IMR-90 (cell line): ENCODE results near the gene BTBD6. TPM values are rescaled to one million over a fixed set of nuclear protein-coding genes. Genes with fewer than 3 reads are reported as not detected.
A peak's percentile ranks its signal among the peaks of the same experiment; 100 is the strongest.

Source experiments
- ATAC-seq: fragments of 200-7000 bp; cut with Tn5 transposase; 2 replicates; pipeline ENCODE4 v1.9.1; 2020; ENCODE audit warnings: low read depth, mild to moderate bottlenecking, moderate library complexity
- BruUV-seq: library from RNA; stranded (reverse); fragments of 400-500 nt; replicated peaks from 2 replicates; lab custom pipeline; 2021; lab: Mats Ljungman, UMichigan
- CTCF ChIA-PET: fragments of 300-600 bp; formaldehyde crosslinking; extraction: SDS; loops from one replicate; lab custom pipeline; 2021; ENCODE audit warnings: antibody characterized with exemption; lab: Yijun Ruan, JAX
- POLR2A ChIA-PET: fragments of 300-600 bp; sonication (Branson Sonifier 250); formaldehyde crosslinking; loops from one replicate; lab custom pipeline; 2022; ENCODE audit warnings: antibody characterized with exemption; ENCODE audit not compliant: unreplicated experiment; lab: Charles Lee
- DNase-seq: peaks from one replicate; pipeline ENCODE4 v3.0.0; 2013
- H2AFZ ChIP-seq: replicated peaks from 2 replicates; pipeline ENCODE3; 2013; ENCODE audit warnings: low read length, mild to moderate bottlenecking; ENCODE audit not compliant: poor library complexity
- H2AK5ac ChIP-seq: 2 replicates; pipeline ENCODE4 v1.6.1; 2013; ENCODE audit warnings: low read depth, low read length, inconsistent platforms
- H2AK9ac ChIP-seq: replicated peaks from 2 replicates; pipeline ENCODE3; 2013; ENCODE audit warnings: mild to moderate bottlenecking, low read depth, low read length, moderate library complexity; ENCODE audit not compliant: poor library complexity
- H2BK120ac ChIP-seq: 2 replicates; pipeline ENCODE4 v1.6.1; 2013; ENCODE audit warnings: low read depth, low read length, inconsistent platforms
- H2BK15ac ChIP-seq: 3 replicates; pipeline ENCODE4 v1.6.1; 2013; ENCODE audit warnings: low read depth, low read length, inconsistent platforms
- H2BK20ac ChIP-seq: 2 replicates; pipeline ENCODE4 v1.6.1; 2013; ENCODE audit warnings: low read depth, mild to moderate bottlenecking, inconsistent platforms, low read length, moderate library complexity
- H2BK5ac ChIP-seq: 2 replicates; pipeline ENCODE4 v1.6.1; 2013; ENCODE audit warnings: mild to moderate bottlenecking, low read depth, low read length, inconsistent platforms; ENCODE audit not compliant: poor library complexity, severe bottlenecking
- H3K14ac ChIP-seq: replicated peaks from 2 replicates; pipeline ENCODE4 v1.6.1; 2013; ENCODE audit warnings: low read depth, low read length, inconsistent platforms
- H3K18ac ChIP-seq: 2 replicates; pipeline ENCODE4 v1.6.1; 2013; ENCODE audit warnings: low read depth, low read length, control low read depth
- H3K23ac ChIP-seq: 2 replicates; pipeline ENCODE4 v1.6.1; 2013; ENCODE audit warnings: low read depth, low read length, inconsistent platforms
- H3K27ac ChIP-seq: 2 replicates; pipeline ENCODE4 v1.5.1; 2013; ENCODE audit warnings: mild to moderate bottlenecking, control low read depth, low read length; ENCODE audit not compliant: insufficient read depth
- H3K27me3 ChIP-seq: 2 replicates; pipeline ENCODE4 v1.6.1; 2013; ENCODE audit warnings: low read length; ENCODE audit not compliant: control insufficient read depth, insufficient read depth
- H3K36me3 ChIP-seq: 2 replicates; pipeline ENCODE4 v1.6.1; 2013; ENCODE audit warnings: low read length, mixed read lengths; ENCODE audit not compliant: control insufficient read depth, insufficient read depth
- H3K4ac ChIP-seq: 2 replicates; pipeline ENCODE4 v1.6.1; 2013; ENCODE audit warnings: low read depth, low read length, inconsistent platforms
- H3K4me1 ChIP-seq: 2 replicates; pipeline ENCODE4 v1.6.1; 2013; ENCODE audit warnings: low read length, mixed read lengths; ENCODE audit not compliant: control insufficient read depth, insufficient read depth
- H3K4me2 ChIP-seq: 2 replicates; pipeline ENCODE4 v1.6.1; 2013; ENCODE audit warnings: low read depth, mild to moderate bottlenecking, control low read depth, low read length, moderate library complexity
- H3K4me3 ChIP-seq: 2 replicates; pipeline ENCODE4 v1.5.1; 2013; ENCODE audit warnings: low read depth, mild to moderate bottlenecking, control low read depth, low read length, moderate library complexity; ENCODE audit not compliant: insufficient read depth
- H3K56ac ChIP-seq: 2 replicates; pipeline ENCODE4 v1.6.1; 2013; ENCODE audit warnings: low read length, inconsistent platforms; ENCODE audit not compliant: insufficient read depth; ENCODE audit errors: extremely low read depth
- H3K79me1 ChIP-seq, 2 experiments: 2 replicates each; pipeline ENCODE4 v1.6.1; 2013; ENCODE audit warnings: low read length in 2 of 2, inconsistent platforms in 1 of 2, low read depth in 1 of 2
- H3K9ac ChIP-seq: 2 replicates; pipeline ENCODE4 v1.6.1; 2013; ENCODE audit warnings: low read depth, low read length, control low read depth
- H3K9me1 ChIP-seq: 2 replicates; pipeline ENCODE4 v1.6.1; 2013; ENCODE audit warnings: low read length, inconsistent platforms; ENCODE audit not compliant: insufficient read depth
- H3K9me3 ChIP-seq: 2 replicates; pipeline ENCODE4 v1.6.1; 2013; ENCODE audit warnings: low read length; ENCODE audit not compliant: control insufficient read depth, insufficient read depth
- H4K20me1 ChIP-seq: 2 replicates; pipeline ENCODE4 v1.6.1; 2013; ENCODE audit warnings: low read length, inconsistent platforms; ENCODE audit not compliant: insufficient read depth
- H4K5ac ChIP-seq: 2 replicates; pipeline ENCODE4 v1.6.1; 2013; ENCODE audit warnings: mild to moderate bottlenecking, low read depth, low read length, control low read depth
- H4K8ac ChIP-seq, 2 experiments: 2 replicates each; pipeline ENCODE4 v1.6.1; 2013; ENCODE audit warnings: low read depth in 2 of 2, low read length in 2 of 2, control low read depth in 1 of 2, inconsistent platforms in 1 of 2
- H4K91ac ChIP-seq: 2 replicates; pipeline ENCODE4 v1.6.1; 2013; ENCODE audit warnings: low read depth, low read length, inconsistent platforms; ENCODE audit not compliant: insufficient read depth
- BHLHE40 ChIP-seq: fragments of 150-350 bp; IDR thresholded peaks from 2 replicates; pipeline ENCODE4 v1.6.1; 2016; ENCODE audit warnings: mild to moderate bottlenecking, low read depth, low read length
- CEBPB ChIP-seq: IDR thresholded peaks from 2 replicates; pipeline ENCODE4 v1.6.1; 2012; ENCODE audit warnings: low read depth, low read length, improper control_type of control experiment
- ELK1 ChIP-seq: fragments of 150-350 bp; IDR thresholded peaks from 2 replicates; pipeline ENCODE4 v1.6.1; 2016; ENCODE audit warnings: low read depth, mild to moderate bottlenecking, low read length, moderate library complexity, borderline replicate concordance
- FOS ChIP-seq: fragments of 150-350 bp; IDR thresholded peaks from 2 replicates; pipeline ENCODE4 v1.6.1; 2016; ENCODE audit warnings: low read depth, low read length
- MAFK ChIP-seq: IDR thresholded peaks from 2 replicates; pipeline ENCODE4 v1.6.1; 2012; ENCODE audit warnings: low read depth, low read length, improper control_type of control experiment
- MAZ ChIP-seq: IDR thresholded peaks from 2 replicates; pipeline ENCODE4 v1.6.1; 2012; ENCODE audit warnings: low read depth, mild to moderate bottlenecking, low read length, improper control_type of control experiment, moderate library complexity, borderline replicate concordance
- MXI1 ChIP-seq: IDR thresholded peaks from 2 replicates; pipeline ENCODE4 v1.6.1; 2012; ENCODE audit warnings: low read depth, mild to moderate bottlenecking, low read length, moderate library complexity, borderline replicate concordance
- POLR2A ChIP-seq: IDR thresholded peaks from 2 replicates; pipeline ENCODE4 v1.6.1; 2012; ENCODE audit warnings: mild to moderate bottlenecking, low read depth, low read length
- RAD21 ChIP-seq: IDR thresholded peaks from 2 replicates; pipeline ENCODE4 v1.6.1; 2012; ENCODE audit warnings: low read length, improper control_type of control experiment
- RCOR1 ChIP-seq: IDR thresholded peaks from 2 replicates; pipeline ENCODE4 v1.6.1; 2012; ENCODE audit warnings: mild to moderate bottlenecking, low read length, improper control_type of control experiment; ENCODE audit not compliant: insufficient replicate concordance
- SMC3 ChIP-seq: fragments of 150-350 bp; IDR thresholded peaks from 2 replicates; pipeline ENCODE4 v1.6.1; 2016; ENCODE audit warnings: low read depth, mild to moderate bottlenecking, antibody characterized with exemption, low read length, moderate library complexity
- WGBS, 2 experiments: methylation state at CpG; one replicate each; pipeline versions ENCODE4 v1.1.5 to v1.1.7; 2013; ENCODE audit warnings: missing lambda C conversion rate in 2 of 2; ENCODE audit not compliant: insufficient read length in 1 of 2; ENCODE audit errors: extremely low coverage in 2 of 2; 5-methylcytosine and 5-hydroxymethylcytosine counted together
- dilution Hi-C: fragments of 300-500 bp; cut with HindIII; formaldehyde crosslinking; loops from one replicate; pipeline ENCODE4 v1.14.3; 2018; ENCODE audit warnings: low sequenced_read_pairs; ENCODE audit not compliant: unreplicated experiment
- in situ Hi-C: fragments of 300-500 bp; cut with MboI; formaldehyde crosslinking; loops from 3 replicates; pipeline ENCODE4 v1.14.3; 2019; ENCODE audit warnings: low sequenced_read_pairs, inconsistent platforms, mixed read lengths
- intact Hi-C: fragments of 100-400 bp; cut with micrococcal nuclease; formaldehyde crosslinking; loops from 2 replicates; pipeline ENCODE4 v1.10.0; 2022
- polyA plus RNA-seq, 3 experiments: library from polyadenylated mRNA; depleted of rRNA; stranded (reverse); fragments of >200 nt; gene quantifications; 2 replicates each; pipeline ENCODE4 v1.2.3, GENCODE V29; 2012; ENCODE audit warnings: low replicate concordance in 1 of 3
- total RNA-seq: library from RNA; depleted of rRNA; stranded (reverse); fragments of >200 nt; gene quantifications from 2 replicates; pipeline ENCODE4 v1.2.3, GENCODE V29; 2012

BTBD6 gene
- total and polyA plus RNA-seq, 2 of the 4 experiments (the other 2 are of a cell fraction), result 33.9 to 43.9 TPM

GRCh38 chr14:105247715-105248367, 492 bp upstream of the BTBD6 start:
- Histone ChIP-seq H3K56ac (peak overlapping the region; percentile 8; the same call in 1 of the 2 replicates), H2BK20ac (no peak overlapping the region), H3K9me3 (no peaks in the 10 kb centered on the region), H3K4me1 (peaks cover 7% of the 10 kb centered on the region; the same call in 1 of the 2 replicates), H4K5ac (peak overlapping the region; percentile 39; the same call in 1 of the 2 replicates), H4K91ac (no peak overlapping the region), H3K4me3 (peak overlapping the region; percentile 89), H2AFZ (peak overlapping the region; percentile 90), H2AK9ac (peak overlapping the region; percentile 73), H3K9ac (peak overlapping the region; percentile 80), H4K8ac (peak overlapping the region; percentile 25 to 73; a peak in 2 of 4 replicates), H3K36me3 (peaks cover 38% of the 10 kb centered on the region), H3K18ac (no peak overlapping the region), H3K79me1 (peaks cover 47 to 71% of the 10 kb centered on the region in 2 experiments), H2BK15ac (no peak overlapping the region), H3K14ac (peak overlapping the region; percentile 29; the same call in 1 of the 2 replicates), H3K4me2 (peak overlapping the region; percentile 96), H3K4ac (peak overlapping the region; percentile 34), H3K27me3 (no peaks in the 10 kb centered on the region), H2BK120ac (no peak overlapping the region), H3K23ac (no peak overlapping the region; the same call in 1 of the 2 replicates), H4K20me1 (peaks cover 10% of the 10 kb centered on the region), H2AK5ac (peak overlapping the region; percentile 20; the same call in 1 of the 2 replicates), H3K9me1 (peaks cover 15% of the 10 kb centered on the region; the same call in 1 of the 2 replicates), H2BK5ac (no peak overlapping the region), H3K27ac (peak overlapping the region; percentile 61)
- ATAC-seq (peak; percentile 7), DNase-seq (no peak)
- TF ChIP-seq FOS (no peak), BHLHE40 (no peak), SMC3 (no peak), MXI1 (no peak), MAZ (no peak), ELK1 (no peak), POLR2A (no peak), RCOR1 (no peak), MAFK (no peak), CEBPB (no peak), RAD21 (no peak)
- in situ Hi-C loops, result no loop called here
- ChIA-PET POLR2A (no interaction called here), CTCF (interaction anchor here (0.5 kb wide), 1 partner anchor 427 kb away, joined by 3 read pairs; no protein-coding TSS in a partner anchor)
- no TSS peak for BruUV-seq
- 63% methylated on average over 19 of the region's 42 CpGs; no CpG with 5 or more reads in 1 of the 2 experiments for WGBS, 2 experiments
- dilution Hi-C loops, result no loop called here
- intact Hi-C loops, result no loop called here
